Hypothalamus (tissue), 51 donors: Measurements from ENCODE around the gene GDPD1.
"Not testable (repeated sequence)": the region's sequence is repeated elsewhere in the genome, so short reads cannot be mapped to it uniquely, and the experiment has no call there.

Experiments used
- DNase-seq, 51 donors: peaks; one replicate each; lab custom pipeline; 2025; lab: John Stamatoyannopoulos, UW

The GDPD1 gene

DNA sequence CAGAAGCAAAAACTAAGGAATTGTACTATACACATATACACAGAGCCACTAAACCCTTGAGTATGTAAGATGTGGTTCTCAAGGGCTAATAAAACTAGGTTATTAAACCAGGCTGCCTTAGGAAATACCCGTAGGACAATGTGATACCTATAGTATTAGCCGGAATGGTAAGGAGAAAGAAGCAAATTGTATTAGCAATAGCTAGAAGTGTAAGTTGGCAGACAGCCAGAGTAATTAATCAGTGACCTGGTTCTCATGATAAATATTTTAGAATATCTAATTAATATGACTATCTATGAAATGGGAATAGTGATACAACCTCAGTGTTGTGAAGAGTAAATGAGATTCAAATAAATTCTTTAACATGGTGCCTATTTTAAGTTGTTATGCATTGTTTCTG, 18.6 kb downstream of the GDPD1 start:
- DNase-seq = no peak

DNA sequence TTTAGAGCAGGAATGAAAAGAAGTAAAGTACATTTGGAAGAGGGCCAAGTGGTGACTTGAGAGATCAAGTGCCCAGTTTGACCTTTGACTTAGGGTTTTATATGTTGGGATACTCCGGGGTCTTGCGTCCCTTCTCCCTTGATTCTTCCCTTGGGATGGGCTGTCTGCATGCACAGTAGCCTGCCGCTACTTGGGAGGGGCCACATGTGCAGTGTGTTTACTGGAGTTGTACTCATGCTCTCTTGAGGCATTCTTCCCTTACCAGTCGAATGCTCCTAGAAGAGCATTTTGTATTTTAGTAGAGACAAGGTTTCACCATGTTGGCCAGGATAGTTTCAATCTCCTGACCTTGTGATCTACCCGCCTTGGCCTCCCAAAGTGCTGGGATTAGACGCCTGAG, 23.8 kb downstream of the GDPD1 start:
- no peak for DNase-seq

DNA sequence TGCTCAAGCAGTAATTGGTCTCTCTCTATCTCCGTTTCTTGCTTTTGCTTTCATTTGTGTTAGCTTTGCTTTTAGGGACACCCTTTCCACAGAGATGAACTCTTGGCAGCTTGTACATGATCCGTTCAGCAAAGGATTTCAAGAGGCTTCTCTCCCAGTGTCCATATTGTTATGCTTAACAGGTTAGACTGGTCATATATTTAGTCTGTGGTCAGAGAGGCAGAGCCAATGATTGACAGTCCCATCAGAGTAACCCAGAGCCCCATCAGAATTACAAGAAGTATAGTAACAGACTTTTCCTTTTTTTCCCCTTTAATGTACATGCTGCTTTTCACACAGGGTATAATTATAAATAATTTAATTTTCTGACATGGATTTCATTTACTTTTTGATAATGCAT, 34.4 kb downstream of the GDPD1 start:
- DNase-seq = no peak

DNA sequence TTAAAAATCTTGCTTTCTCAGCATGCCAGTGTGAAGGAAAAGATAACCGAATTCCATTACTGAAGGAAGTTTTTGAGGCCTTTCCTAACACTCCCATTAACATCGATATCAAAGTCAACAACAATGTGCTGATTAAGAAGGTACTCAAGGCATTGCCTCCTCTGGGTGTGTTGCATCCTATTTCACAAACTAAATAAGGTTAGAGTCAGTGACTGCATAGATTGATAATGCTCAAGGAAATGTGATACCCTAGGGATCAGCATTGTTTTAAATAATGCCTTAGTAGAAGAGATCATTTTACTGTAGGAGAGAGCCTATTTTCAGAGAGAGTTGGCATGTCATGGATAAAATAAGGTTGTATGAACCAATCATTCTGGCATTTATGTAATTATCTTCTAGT, 36.8 kb downstream of the GDPD1 start:
- DNase-seq = no peak

DNA sequence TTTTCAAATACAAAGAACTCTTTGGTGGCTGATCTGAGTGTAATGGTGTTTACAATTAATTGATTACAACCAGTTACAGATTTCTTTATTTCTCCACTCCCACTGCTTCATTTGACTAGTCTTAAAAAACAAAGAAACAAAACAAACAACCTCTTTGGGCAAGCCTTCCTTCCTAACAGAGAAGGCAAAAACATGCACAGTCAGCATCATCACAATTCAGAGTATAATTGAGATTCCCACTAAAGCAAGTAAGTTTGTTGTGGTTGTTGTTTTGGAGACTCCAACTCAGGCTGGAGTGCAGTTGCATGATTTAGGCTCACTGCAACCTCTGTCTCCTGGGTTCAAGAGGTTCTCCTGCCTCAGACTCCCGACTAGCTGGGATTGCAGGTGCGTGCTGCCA, 40.4 kb downstream of the GDPD1 start:
- no peak for DNase-seq

DNA sequence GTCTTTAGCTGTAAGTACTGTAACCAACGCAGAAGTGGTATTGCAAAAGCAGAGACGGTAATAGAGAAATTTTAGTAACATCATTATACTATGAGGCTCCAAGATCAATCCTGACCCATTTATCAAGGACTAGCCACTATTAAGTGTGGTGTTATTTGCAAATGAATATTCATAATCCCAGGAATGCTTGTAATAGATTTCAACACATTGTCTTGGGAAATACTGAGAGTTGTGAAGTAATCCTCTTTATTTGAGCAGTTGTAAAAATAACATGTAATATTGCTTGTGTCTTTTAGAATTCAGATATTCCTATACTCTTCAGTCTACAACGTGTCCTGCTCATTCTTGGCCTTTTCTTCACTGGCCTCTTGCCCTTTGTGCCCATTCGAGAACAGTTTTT, 46.4 kb downstream of the GDPD1 start:
- DNase-seq = no peak

DNA sequence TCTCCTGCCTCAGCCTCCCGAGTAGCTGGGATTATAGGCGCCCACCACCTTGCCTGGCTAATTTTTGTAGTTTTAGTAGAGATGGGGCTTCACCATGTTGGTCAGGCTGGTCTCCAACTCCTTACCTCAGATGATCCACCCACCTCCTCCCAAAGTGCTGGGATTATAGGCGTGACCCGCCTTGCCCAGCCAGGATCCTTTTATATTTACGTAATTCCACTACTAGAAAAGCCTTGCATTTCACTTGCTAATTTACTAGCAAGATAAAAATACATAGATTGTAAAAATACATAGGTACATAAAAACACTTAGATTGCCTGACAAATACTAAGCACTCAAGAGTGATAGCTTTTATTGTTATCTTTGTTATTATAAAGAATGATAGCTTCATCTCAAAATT, 47.5 kb downstream of the GDPD1 start:
- DNase-seq = no peak

DNA sequence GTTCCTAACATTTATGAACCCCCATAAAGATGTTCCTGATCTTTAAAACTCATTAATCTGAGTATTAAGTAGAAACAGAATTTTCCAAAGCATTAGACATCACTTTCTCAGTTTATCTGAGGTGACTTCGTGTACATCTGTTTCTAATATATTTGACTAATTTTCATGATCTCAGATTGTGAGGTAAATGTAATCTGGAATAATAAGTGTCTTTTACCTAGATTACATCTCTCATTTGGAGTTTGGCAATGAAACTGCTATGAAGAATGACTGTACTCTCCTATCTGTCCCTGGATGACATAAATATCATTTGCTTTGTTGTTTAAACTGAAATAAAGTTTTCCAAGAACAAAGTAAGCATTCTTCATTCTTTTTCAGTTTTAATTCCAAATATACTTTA, 55.3 kb downstream of the GDPD1 start:
- no peak for DNase-seq

DNA sequence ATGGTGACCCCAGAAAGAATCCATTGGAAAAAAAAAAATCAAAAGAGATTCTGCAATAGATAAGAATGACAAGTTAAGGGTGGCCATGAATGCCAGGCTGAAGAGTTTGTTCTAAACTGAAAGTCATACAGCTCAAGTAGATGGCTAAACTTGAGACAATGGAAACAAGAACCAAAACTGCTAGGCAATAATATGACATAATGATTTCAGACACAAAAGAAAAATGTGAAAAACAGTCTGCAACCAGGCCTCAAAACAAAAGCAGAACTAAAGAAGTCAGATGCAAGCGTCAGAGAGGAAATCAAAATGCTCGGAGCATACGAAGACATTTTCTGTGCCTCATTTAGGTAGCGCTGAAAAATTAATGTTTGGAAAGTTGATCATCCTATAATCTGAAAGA, 56.7 kb downstream of the GDPD1 start:
- DNase-seq = no peak

DNA sequence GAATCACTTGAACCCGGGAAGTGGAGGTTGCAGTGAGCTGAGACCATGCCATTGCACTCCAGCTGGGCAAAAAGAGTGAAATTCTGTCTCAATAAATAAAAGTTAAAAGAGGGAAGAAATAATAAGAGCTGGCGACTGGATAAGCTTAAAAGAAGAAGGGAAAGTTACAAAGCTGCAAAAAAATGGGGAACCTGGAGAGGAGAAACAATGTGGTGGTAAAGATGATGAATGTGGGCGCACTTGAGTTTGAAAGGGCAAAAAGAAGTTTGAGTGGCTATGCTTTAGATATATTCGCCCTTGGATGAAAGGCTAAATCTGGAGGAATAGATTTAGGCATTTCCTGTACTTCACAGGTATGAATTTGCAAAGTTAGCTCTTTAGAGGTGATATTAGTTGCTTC, 58.1 kb downstream of the GDPD1 start:
- DNase-seq = no peak

DNA sequence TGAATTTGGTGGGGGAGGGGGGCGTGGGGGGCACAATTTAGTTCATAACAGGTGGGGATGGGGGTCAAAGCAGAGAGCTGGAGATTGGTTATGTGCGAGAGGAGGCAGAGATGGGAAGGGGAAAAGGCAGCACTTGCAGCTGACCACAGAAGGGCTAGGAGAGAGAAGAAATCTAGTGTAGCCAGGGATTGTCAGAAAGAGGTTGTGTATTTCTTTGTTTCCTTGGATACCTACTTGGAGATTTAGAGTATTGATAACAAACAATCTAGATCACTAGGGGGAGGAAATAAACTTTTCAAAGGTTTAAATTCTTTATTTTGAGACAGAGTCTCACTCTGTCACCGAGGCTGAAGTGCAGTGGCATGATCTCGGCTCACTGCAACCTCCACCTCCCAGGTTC, 64.0 kb downstream of the GDPD1 start:
- no peak for DNase-seq

DNA sequence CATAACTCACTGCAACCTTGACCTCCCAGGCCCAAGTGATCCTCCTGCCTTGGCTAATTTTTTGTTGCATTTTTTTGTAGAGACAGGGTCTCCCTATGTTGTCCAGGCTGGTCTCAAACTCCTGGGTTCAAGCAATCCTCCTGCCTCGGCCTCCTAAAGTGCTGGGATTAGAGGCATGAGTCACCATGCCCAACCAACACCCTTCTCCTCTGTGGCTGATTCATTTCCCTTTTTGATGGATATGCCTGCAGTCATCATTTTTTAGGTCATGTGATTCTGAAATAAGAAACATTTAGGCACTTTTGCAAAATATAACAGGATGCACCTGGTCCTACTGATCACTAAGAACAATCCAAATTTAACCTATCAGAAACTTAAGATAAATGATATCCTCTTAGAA, 67.1 kb downstream of the GDPD1 start:
- no peak for DNase-seq

DNA sequence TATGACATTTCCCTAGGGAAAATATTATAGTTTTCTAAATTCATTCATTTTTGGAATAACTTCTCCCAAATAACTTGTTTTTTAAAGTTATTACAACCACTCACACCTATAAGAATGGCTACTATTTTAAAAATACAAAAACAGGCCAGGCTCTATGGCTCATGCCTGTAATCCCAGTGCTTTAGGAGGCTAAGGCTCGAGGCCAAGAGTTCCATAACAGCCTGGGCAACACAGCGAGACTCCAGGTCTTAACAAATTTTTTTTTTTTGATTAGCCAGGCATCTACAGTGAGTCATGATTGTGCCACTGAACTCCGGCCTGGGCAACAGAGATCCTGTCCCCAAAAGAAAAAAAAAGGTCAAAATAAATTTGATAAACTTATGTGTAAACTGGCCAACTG, 67.6 kb downstream of the GDPD1 start:
- DNase-seq = no peak

DNA sequence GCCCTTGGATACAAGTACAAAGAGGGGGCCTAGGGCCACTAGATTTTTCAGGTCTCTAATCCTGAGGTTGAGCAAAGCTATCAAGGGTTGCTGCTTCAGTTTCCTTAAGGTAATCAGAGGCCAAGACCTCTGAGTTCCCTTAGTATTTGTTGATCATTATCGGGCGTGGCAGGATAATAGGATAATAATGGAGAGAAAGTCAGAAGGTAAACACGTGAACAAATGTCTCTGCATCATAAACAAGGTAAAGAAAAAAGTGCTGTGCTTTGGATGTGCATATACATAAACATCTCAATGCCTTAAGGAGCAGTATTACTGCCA, 69.6 kb downstream of the GDPD1 start:
- no peak for DNase-seq

DNA sequence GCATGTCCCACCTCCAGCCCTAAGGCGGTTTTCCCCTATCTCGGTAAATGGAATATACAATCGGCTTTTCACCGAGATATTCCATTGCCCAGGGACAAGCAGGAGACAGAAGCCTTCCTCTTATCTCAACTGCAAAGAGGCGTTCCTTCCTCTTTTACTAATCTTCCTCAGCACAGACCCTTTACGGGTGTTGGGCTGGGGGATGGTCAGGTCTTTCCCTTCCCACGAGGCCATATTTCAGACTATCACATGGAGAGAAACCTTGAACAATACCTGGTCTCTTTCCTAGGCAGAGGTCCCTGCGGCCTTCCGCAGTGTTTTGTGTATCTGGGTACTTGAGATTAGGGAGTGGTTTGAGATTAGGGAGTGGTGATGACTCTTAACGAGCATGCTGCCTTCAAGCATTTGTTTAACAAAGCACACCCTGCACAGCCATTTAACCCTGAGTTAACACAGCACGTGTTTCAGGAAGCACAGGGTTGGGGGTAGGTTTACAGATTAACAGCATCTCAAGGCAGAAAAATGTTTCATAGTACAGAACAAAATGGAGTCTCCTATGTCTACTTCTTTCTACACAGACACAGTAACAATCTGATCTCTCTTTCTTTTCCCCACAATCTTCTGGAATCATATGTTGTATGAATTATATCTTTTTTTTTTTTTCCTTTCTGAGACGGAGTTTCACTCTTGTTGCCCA, 70.1 kb downstream of the GDPD1 start:
- DNase-seq = not testable (repeated sequence)

DNA sequence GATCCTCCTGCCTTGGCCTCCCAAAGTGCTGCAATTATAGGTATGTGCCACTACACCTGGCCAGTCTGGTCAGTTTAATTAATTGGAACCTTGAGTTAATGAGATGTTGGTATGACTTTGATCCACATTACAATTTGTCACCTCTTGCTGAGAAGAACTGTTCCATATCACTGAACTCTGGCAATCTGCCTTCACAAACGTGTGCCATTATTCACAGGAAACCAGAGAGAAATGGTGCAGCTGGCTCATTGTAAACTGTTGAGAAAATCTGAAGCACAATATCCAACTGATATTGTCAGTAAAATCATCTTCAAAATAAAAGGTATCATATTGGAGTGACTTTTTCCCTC, 71.8 kb downstream of the GDPD1 start:
- DNase-seq = no peak

DNA sequence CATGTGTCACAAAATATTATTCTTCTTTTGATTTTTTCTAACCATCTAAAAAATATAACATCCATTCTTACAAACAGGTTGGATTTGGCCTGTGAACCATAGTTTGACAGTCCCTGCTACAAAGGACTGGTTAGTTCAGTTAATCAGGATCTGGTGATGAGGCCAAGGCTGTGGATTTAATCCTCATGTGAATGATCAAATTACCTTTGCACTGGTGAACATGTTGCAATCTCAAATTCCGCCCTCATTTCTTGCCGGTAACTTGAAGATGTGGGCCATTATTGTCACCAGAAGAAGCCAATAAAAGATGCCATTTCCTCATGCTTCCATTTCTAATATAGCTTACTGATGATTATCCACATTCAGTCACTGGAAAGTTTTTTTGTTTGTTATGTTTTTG, 75.9 kb downstream of the GDPD1 start:
- no peak for DNase-seq

DNA sequence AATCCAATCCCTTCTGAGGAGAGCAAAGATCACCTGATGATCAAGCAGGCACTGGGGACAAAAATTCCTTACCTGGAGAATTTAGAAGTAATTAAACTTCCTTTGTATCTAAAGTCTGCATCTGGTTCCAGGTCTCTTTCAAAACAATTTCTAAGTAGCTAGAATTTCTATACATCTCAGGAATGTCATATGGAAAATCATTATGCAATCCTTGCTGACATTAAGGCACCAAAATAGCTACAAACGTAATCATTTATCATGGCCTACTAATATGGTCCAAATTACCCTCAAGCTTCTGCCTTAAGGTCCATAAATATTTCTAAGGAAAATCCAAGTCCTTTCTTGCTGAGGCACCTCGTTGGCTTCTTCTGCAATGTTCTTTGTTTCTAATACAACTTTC, 78.2 kb downstream of the GDPD1 start:
- no peak for DNase-seq

DNA sequence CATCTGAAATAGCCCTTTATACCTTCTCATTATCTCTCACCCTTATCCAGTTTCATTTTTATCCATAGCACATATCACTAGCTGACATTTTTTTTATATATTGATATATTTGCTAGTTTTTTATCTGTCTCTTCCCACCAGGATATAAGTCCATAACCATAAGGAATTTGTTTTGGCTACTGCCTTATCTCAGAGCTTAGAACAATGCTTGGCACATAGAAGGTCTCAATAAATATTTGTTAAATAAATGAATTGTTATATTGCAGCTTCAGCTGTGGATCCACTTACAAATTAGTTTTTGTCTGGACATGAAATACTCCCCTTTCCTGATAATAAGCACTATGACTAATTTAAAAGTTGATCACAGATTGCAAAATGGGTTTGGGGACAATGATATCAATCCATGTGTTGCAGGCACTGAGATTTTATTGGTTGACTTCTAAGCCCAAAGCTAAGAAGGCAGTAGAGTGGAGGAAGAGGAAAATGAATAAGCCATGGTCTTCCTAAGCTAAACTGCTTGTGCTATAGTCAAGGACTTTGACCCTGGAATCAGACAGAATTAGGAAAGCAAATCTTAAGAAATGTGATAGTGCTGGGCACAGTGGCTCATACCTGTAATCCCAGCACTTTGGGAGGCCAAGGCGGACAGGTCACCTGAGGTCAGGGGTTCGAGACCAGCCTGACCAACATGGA, 79.2 kb downstream of the GDPD1 start:
- DNase-seq = no peak

DNA sequence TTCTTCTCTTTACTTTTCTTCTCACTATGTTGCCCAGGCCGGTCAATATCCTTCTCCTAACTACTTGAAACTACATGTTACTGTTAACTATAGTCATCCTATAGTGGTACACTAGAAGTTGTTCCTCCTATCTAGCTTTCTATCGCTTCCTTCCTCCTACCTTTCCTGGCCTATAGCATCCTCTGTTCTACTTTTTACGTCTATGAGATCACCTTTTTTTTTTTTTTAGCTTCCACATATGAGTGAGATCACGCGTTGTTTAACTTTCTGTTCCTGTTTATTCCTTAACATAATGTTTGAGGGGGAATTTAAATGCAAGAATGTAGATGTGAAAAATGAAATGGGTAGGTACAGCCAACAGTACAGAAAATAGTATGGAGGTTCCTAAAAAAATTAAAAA, 80.6 kb downstream of the GDPD1 start:
- DNase-seq = no peak

DNA sequence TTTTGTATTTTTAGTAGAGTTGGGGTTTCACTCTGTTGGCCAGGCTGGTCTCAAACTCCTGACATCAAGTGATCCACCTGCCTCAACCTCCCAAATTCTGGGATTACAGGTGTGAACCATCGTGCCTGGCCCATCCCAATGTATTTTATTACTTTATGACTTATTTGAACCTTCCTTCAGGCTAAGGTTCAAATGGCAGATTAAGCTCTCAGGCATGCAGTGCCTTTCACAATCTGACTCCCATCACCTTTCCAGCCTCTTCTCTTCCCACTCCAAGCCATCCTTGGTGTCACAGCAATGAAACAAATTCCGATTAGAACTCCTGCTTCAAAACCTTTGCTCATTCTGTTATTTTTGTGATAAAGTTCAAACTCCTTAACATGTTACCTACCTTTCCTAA, 84.5 kb downstream of the GDPD1 start:
- no peak for DNase-seq

DNA sequence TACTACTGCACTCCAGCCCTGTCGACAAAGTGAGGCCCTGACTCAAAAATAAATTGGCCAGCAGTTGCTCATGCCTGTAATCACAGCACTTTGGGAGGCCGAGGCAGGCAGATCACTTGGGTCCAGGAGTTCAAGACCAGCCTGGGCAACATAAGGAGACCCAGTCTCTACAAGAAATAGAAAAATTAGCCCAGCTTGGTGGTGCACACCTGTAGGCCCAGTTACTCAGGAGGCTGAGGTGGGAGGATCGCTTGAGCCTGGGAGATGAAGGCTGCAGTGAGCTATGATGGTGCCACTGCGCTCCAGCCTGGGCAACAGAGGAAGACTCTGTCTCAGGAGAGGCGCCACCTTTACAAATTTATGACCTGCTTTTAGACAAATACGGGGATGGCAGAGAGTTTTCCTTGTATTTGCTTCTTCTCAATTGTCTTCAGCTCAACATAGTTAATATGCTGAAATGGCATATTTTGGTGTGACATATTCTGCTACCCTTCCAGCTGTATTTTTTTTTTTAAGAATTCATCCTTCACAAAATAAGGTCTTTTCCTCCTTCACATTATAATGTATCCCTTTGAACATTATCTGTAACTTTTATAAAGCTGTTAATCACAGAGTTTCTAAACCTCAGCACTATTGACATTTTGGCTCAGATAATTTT, 90.1 kb downstream of the GDPD1 start:
- no peak for DNase-seq

DNA sequence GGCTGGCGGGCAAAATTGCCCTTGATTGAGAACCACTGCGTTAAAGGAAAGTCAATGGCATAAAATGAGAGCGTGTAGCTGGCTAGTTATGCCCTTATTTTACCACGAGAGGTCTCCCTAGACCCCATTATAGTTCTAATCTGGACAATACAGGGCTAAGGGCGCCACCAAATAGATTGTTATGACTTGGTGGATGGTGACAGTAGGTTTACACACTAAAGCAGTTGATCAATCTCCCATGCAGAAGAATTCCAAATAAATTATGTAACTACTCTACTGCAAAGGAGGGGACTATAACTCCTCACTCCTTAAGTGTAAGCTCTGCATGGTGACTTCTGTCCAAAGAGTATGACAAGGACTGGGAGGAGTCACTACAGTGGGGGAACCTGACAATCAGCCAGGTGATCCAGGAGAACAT, 90.7 kb downstream of the GDPD1 start:
- DNase-seq = peak in 18 of 51 donors; percentile 3 to 75 (median 22)
